Measurements from ENCODE around the gene CLOCK. TPM values are rescaled to one million over a fixed set of nuclear protein-coding genes. Genes with fewer than 3 reads are reported as not detected.

The CLOCK gene
- total and polyA plus RNA-seq, 2 of the 13 experiments (the other 11 are each of a cell fraction or from before 2014, with no cell fraction given): 8.8 to 13.5 TPM

DNA sequence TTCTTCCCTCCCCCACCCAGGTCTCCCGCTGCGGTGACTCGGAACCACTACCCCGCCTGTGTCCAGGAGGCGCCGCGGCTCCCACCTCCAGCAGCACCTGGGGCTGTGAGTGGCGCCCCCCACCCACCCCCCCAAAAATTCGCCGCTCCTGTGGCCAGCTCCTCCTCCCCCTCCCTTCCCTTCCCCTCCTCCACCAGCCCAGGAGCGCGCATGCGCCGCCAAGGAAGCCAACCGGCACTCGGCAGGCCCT lies 278 bp downstream of the CLOCK start (continued):
- TF ChIP-seq, protein P1, sequence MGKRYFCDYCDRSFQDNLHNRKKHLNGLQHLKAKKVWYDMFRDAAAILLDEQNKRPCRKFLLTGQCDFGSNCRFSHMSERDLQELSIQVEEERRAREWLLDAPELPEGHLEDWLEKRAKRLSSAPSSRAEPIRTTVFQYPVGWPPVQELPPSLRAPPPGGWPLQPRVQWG (CRISPR knock-in tag; IDR thresholded peaks at IDR 0.05; ENCODE audit: borderline replicate concordance, low read depth): 0 out of 2 replicates have a peak, but pooled peaks have one; percentile 46

DNA sequence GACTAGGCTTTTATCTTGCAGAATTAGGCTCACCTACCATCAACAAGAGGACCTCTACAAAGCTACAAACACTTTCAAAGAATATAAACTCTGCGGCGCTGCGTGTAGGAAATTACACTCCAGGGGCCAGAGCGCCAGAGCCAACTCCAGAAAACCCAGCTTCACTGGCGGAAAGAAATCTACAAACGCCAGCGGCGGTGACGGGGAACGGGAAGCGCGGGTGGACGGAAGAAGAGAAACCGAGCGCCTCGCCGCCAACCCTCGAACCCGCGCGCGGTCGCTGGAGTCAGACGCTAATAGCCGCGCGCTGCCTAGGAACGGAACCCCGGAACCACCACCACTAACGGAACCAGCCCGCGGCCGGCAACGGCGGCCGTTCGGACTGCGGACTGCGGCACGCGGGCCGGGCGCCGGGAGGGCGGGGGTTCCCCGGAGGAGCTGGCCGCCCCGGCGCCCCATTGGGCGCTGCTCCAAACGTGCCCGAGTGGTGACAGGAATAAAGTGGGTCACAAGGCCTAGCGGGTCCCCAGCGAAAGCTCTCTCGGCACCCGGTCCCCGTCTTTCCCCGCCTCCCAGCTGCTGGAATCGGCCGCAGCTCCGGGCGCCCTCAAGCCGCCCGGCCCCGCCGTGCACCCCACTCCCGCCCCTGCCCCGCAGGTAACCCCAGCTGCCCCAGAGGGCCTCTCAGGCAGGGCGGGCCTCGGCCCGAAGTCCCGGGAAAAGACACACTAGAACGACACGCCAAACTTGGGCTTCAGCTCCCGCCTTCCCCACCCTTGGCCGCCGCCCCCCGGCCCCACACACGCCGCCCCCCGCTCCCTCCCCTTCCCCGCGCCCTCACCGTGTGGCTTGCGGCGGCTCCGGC lies 836 bp downstream of the CLOCK start:
- Histone ChIP-seq H3K27ac (ENCODE audit: extremely low read length, insufficient read depth, low read length) (peak overlapping the region; percentile 98), H3K79me2 (ENCODE audit: insufficient read depth, low read length) (peaks cover 38% of the 10 kb centered on the region), H3K4me3 (replicated peaks in 1 of 3; ENCODE audit: insufficient read depth in 1 of 3, low read depth in 2 of 3, low read length in 3 of 3) (peak overlapping the region; percentile 78 to 91 (median 89)), H3K9me3 (ENCODE audit: low read length) (no peaks in the 10 kb centered on the region), H3K27me3 (ENCODE audit: control insufficient read depth in 1 of 2, insufficient read depth in 2 of 2, low read length in 2 of 2) (no peaks in the 10 kb centered on the region; a peak in 1 of 5 replicates), H3K36me3 (replicated peaks in 1 of 2; ENCODE audit: control insufficient read depth in 1 of 2, insufficient read depth in 2 of 2, low read length in 2 of 2) (no peaks in the 10 kb centered on the region), H4K20me1 (ENCODE audit: insufficient read depth, low read length) (no peaks in the 10 kb centered on the region; the same call in 1 of the 2 replicates), H3K4me2 (ENCODE audit: low read depth, low read length) (peak overlapping the region; percentile 73), H3K9ac (ENCODE audit: insufficient read depth, low read depth, low read length) (peak overlapping the region; percentile 89), H2AFZ (ENCODE audit: low read length) (no peak overlapping the region), H3K4me1 (ENCODE audit: insufficient read depth, low read length) (peaks cover 38% of the 10 kb centered on the region)
- DNase-seq (ENCODE audit: low spot score) (peak; percentile 60), ATAC-seq (peak; percentile 80), FAIRE-seq (no peak)
- in situ Hi-C loops (cut with HindIII; ENCODE audit: extremely low pct_ligation_motif_present, low pct_unique_long_range_greater_than_20kb) (no loop called here), intact Hi-C loops (cut with micrococcal nuclease; ENCODE audit: unreplicated experiment) (loop anchor here (5.0 kb wide), 2 partner anchors 79 to 306 kb away; partner anchors contain the start of gene EXOC1)
- 2% methylated on average over 9 of the region's 87 CpGs for WGBS (ENCODE audit: low lambda C conversion rate)
- CTCF ChIA-PET (ENCODE audit: low intra/inter-chr PET ratio, low total read pairs): no interaction called here
- BruUV-seq (replicated peaks): no TSS peak
- POLR2A ChIA-PET: interaction anchor here (0.7 to 3.1 kb wide), 10 partner anchors 108 to 1431 kb away, joined by 3 to 17 read pairs (median 3); partner anchors contain the start of genes AASDH, NOA1, PAICS and SRD5A3
- TF ChIP-seq CBX5 (CRISPR knock-in tag; IDR thresholded peaks at IDR 0.05; ENCODE audit: borderline replicate concordance): no peak; the same call in 1 of the 2 replicates
- TF ChIP-seq, protein P2, sequence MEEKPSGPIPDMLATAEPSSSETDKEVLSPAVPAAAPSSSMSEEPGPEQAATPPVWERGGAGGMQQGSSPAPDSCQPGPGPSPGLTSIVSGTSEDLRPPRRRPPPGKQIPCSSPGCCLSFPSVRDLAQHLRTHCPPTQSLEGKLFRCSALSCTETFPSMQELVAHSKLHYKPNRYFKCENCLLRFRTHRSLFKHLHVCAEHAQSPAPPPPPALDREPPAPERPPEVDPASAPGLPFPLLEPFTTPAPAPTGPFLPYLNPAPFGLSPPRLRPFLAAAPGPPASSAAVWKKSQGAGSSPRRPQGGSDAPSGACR (CRISPR knock-in tag; IDR thresholded peaks at IDR 0.05): 0 out of 2 replicates have a peak, but pooled peaks have one; percentile 51
- 0 out of 2 replicates have a peak, but pooled peaks have one; percentile 51 for TF ChIP-seq ZNF44 (CRISPR knock-in tag; IDR thresholded peaks at IDR 0.05)
- peak; percentile 71; the same call in 1 of the 2 replicates for TF ChIP-seq ZSCAN31 (CRISPR knock-in tag; IDR thresholded peaks at IDR 0.05; ENCODE audit: low read depth)
- TF ChIP-seq ZNF883 (CRISPR knock-in tag; IDR thresholded peaks at IDR 0.05; ENCODE audit: not compliant biosample characterization): peak; percentile 24
- TF ChIP-seq TSC22D2 (CRISPR knock-in tag; IDR thresholded peaks at IDR 0.05; ENCODE audit: borderline replicate concordance): 0 out of 2 replicates have a peak, but pooled peaks have one; percentile 20
- TF ChIP-seq ZBTB38 (CRISPR knock-in tag; IDR thresholded peaks at IDR 0.05): peak; percentile 46; the same call in 1 of the 2 replicates
- TF ChIP-seq ZNF891 (CRISPR knock-in tag; IDR thresholded peaks at IDR 0.05): peak; percentile 76; the same call in 1 of the 2 replicates
- TF ChIP-seq, protein P3, sequence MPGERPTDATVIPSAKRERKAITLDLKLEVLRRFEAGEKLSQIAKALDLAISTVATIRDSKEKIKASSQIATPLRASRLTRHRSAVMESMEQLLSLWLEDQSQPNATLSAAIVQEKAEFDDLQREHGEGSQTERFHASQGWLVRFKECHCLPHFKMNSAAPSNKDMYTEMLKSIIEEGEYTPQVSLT (CRISPR knock-in tag; IDR thresholded peaks at IDR 0.05; ENCODE audit: borderline replicate concordance, low read depth): no peak
- no peak for TF ChIP-seq MIXL1 (CRISPR knock-in tag; IDR thresholded peaks at IDR 0.05)
- 0 out of 2 replicates have a peak, but pooled peaks have one; percentile 32 for TF ChIP-seq ELF3 (CRISPR knock-in tag; IDR thresholded peaks at IDR 0.05)
- no peak for TF ChIP-seq FOXM1 (CRISPR knock-in tag; IDR thresholded peaks at IDR 0.05)
- no peak for TF ChIP-seq PCBP2 (optimal IDR thresholded peaks at IDR 0.05; ENCODE audit: low read depth, low read length, poor library complexity, severe bottlenecking)
- 0 out of 2 replicates have a peak, but pooled peaks have one; percentile 28 for TF ChIP-seq HIVEP1 (CRISPR knock-in tag; IDR thresholded peaks at IDR 0.05)
- no peak for TF ChIP-seq ZNF660 (CRISPR knock-in tag; IDR thresholded peaks at IDR 0.05; ENCODE audit: borderline replicate concordance, low read depth)
- no peak for TF ChIP-seq SRSF9 (IDR thresholded peaks at IDR 0.05; ENCODE audit: borderline replicate concordance, insufficient read depth, low read depth, low read length, poor library complexity, severe bottlenecking)
- TF ChIP-seq ZBTB42 (CRISPR knock-in tag; IDR thresholded peaks at IDR 0.05): peak; percentile 59; the same call in 1 of the 2 replicates
- 0 out of 2 replicates have a peak, but pooled peaks have one; percentile 29 for TF ChIP-seq DR1 (CRISPR knock-in tag; IDR thresholded peaks at IDR 0.05)
- no peak for TF ChIP-seq MTA3 (CRISPR knock-in tag; IDR thresholded peaks at IDR 0.05)
- peak; percentile 66; the same call in 1 of the 2 replicates for TF ChIP-seq KAT7 (CRISPR knock-in tag; IDR thresholded peaks at IDR 0.05; ENCODE audit: borderline replicate concordance)
- no peak for TF ChIP-seq IKZF1 (IDR thresholded peaks at IDR 0.05)
